HepG2 (cell line): ENCODE measurements around the gene PIP5KL1. TPM values are rescaled to one million over a fixed set of nuclear protein-coding genes. Genes with fewer than 3 reads are reported as not detected.
A peak's percentile ranks its signal among the peaks of the same experiment; 100 is the strongest.

Source experiments
- FUBP1 ChIP-seq: sonication (generic); formaldehyde crosslinking; IDR thresholded peaks from 2 replicates; pipeline ENCODE4 v1.5.1; 2020; ENCODE audit warnings: missing genetic modification reagents, mild to moderate bottlenecking, borderline replicate concordance
- IRF1 ChIP-seq: sonication (generic); formaldehyde crosslinking; IDR thresholded peaks from 2 replicates; pipeline ENCODE4 v1.4.0; 2020; ENCODE audit warnings: low read depth, mild to moderate bottlenecking, missing genetic modification reagents
- JDP2 ChIP-seq: sonication (generic); formaldehyde crosslinking; IDR thresholded peaks from 2 replicates; pipeline ENCODE4 v1.8.1; 2022; ENCODE audit warnings: missing genetic modification reagents, borderline replicate concordance
- KDM5A ChIP-seq: fragments of 200-600 bp; sonication (generic); IDR thresholded peaks from 2 replicates; pipeline ENCODE4 v1.7.0; 2018; ENCODE audit warnings: antibody characterized with exemption, mild to moderate bottlenecking, low read length, borderline replicate concordance
- MAX ChIP-seq: IDR thresholded peaks from 2 replicates; pipeline ENCODE4 v1.6.1; 2012; ENCODE audit warnings: inconsistent platforms
- SIN3A ChIP-seq: IDR thresholded peaks from 2 replicates; pipeline ENCODE4 v1.6.1; 2011; ENCODE audit warnings: low read depth, mild to moderate bottlenecking, control low read depth, low read length, borderline replicate concordance
- TARDBP ChIP-seq: sonication (generic); formaldehyde crosslinking; IDR thresholded peaks from 2 replicates; pipeline ENCODE4 v1.8.0; 2022; ENCODE audit warnings: mild to moderate bottlenecking, missing genetic modification reagents
- THAP11 ChIP-seq: IDR thresholded peaks from 2 replicates; pipeline ENCODE4 v1.6.1; 2016; ENCODE audit warnings: missing biosample characterization, missing genetic modification reagents
- UBTF ChIP-seq: sonication (generic); formaldehyde crosslinking; IDR thresholded peaks from 2 replicates; pipeline ENCODE4 v1.4.0; 2020; ENCODE audit warnings: mild to moderate bottlenecking, missing genetic modification reagents
- ZBTB7A ChIP-seq: sonication (generic); formaldehyde crosslinking; IDR thresholded peaks from 2 replicates; pipeline ENCODE4 v1.8.0; 2022; ENCODE audit warnings: mild to moderate bottlenecking, missing genetic modification reagents
- ZFP91 ChIP-seq: sonication (generic); formaldehyde crosslinking; IDR thresholded peaks from 2 replicates; pipeline ENCODE4 v1.9.0; 2022; ENCODE audit warnings: missing genetic modification reagents, mild to moderate bottlenecking, borderline replicate concordance
- polyA plus RNA-seq, 8 experiments: library from polyadenylated mRNA; depleted of rRNA in 3 of 8; stranded (reverse) in 7 of 8; unstranded in 1 of 8; fragments of >200 nt; fragmentation: Illumina TruSeq in 4 of 8; extraction: Trizol in 4 of 8; gene quantifications; 2 replicates each; pipeline versions ENCODE4 v1.2.1 to v1.2.3, GENCODE V29; 2011 to 2016; ENCODE audit warnings: low read depth in 4 of 8, missing spikeins in 1 of 8, mixed read lengths in 1 of 8; ENCODE audit not compliant: insufficient read depth in 1 of 8
- total RNA-seq, 5 experiments: library from RNA; depleted of rRNA; stranded (reverse); fragments of >200 nt; fragmentation: Illumina TruSeq; extraction: Trizol; gene quantifications; 2 replicates each; pipeline ENCODE4 v1.2.3, GENCODE V29; 2016; ENCODE audit warnings: low read depth in 1 of 5
- TF ChIP-seq, protein P1 (sequence below): sonication (generic); formaldehyde crosslinking; IDR thresholded peaks from 2 replicates; pipeline ENCODE4 v1.5.1; 2020; ENCODE audit warnings: missing genetic modification reagents, mild to moderate bottlenecking, borderline replicate concordance
- TF ChIP-seq, protein P2 (sequence below): sonication (generic); formaldehyde crosslinking; IDR thresholded peaks from 2 replicates; pipeline ENCODE4 v1.4.0; 2020; ENCODE audit warnings: missing genetic modification reagents, borderline replicate concordance
- TF ChIP-seq, protein P3 (sequence below): sonication (generic); formaldehyde crosslinking; IDR thresholded peaks from 2 replicates; pipeline ENCODE4 v1.5.0; 2020; ENCODE audit warnings: missing genetic modification reagents

Gene PIP5KL1
- total and polyA plus RNA-seq, 2 of the 13 experiments (the other 11 are each of a cell fraction or from before 2014, with no cell fraction given) = 0.20 to 0.49 TPM

GRCh38 chr9:127899128-127899943 is 31.2 kb downstream of the PIP5KL1 start, which contains the start of gene ST6GALNAC6 (continued):
- TF ChIP-seq IRF1 (CRISPR knock-in tag) (no peak), ZBTB7A (CRISPR knock-in tag) (peak; percentile 81; the same call in 1 of the 2 replicates), UBTF (peak; percentile 63; the same call in 1 of the 2 replicates), ZFP91 (CRISPR knock-in tag) (peak; percentile 27; the same call in 1 of the 2 replicates), FUBP1 (0 out of 2 replicates have a peak, but pooled peaks have one; percentile 2), THAP11 (peak; percentile 53; the same call in 1 of the 2 replicates), TARDBP (CRISPR knock-in tag) (no peak), SIN3A (peak; percentile 63; the same call in 1 of the 2 replicates), MAX (peak; percentile 39; the same call in 1 of the 2 replicates), KDM5A (no peak), JDP2 (CRISPR knock-in tag) (no peak)
- TF ChIP-seq, protein P1, sequence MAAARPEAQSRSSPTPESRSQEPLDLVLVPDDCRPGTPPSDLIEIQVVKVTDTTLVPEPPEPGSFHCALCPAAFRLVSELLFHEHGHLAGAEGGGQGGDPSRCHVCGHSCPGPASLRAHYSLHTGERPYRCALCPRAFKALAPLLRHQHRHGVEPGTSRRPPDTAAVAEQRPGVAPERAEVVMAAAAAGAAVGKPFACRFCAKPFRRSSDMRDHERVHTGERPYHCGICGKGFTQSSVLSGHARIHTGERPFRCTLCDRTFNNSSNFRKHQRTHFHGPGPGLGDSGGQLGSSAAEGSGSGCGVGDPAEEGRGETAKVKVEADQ (CRISPR knock-in tag) = peak; percentile 19; the same call in 1 of the 2 replicates
- TF ChIP-seq, protein P2, sequence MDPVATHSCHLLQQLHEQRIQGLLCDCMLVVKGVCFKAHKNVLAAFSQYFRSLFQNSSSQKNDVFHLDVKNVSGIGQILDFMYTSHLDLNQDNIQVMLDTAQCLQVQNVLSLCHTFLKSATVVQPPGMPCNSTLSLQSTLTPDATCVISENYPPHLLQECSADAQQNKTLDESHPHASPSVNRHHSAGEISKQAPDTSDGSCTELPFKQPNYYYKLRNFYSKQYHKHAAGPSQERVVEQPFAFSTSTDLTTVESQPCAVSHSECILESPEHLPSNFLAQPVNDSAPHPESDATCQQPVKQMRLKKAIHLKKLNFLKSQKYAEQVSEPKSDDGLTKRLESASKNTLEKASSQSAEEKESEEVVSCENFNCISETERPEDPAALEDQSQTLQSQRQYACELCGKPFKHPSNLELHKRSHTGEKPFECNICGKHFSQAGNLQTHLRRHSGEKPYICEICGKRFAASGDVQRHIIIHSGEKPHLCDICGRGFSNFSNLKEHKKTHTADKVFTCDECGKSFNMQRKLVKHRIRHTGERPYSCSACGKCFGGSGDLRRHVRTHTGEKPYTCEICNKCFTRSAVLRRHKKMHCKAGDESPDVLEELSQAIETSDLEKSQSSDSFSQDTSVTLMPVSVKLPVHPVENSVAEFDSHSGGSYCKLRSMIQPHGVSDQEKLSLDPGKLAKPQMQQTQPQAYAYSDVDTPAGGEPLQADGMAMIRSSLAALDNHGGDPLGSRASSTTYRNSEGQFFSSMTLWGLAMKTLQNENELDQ (CRISPR knock-in tag) = no peak
- TF ChIP-seq, protein P3, sequence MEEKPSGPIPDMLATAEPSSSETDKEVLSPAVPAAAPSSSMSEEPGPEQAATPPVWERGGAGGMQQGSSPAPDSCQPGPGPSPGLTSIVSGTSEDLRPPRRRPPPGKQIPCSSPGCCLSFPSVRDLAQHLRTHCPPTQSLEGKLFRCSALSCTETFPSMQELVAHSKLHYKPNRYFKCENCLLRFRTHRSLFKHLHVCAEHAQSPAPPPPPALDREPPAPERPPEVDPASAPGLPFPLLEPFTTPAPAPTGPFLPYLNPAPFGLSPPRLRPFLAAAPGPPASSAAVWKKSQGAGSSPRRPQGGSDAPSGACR (CRISPR knock-in tag) = 0 out of 2 replicates have a peak, but pooled peaks have one; percentile 34
